ENCODE measurements around the gene NENF. TPM values are rescaled to one million over a fixed set of nuclear protein-coding genes. Genes with fewer than 3 reads are reported as not detected.

Gene NENF
- total RNA-seq, 1 experiment from 2014 or later, result 72.4 TPM

DNA sequence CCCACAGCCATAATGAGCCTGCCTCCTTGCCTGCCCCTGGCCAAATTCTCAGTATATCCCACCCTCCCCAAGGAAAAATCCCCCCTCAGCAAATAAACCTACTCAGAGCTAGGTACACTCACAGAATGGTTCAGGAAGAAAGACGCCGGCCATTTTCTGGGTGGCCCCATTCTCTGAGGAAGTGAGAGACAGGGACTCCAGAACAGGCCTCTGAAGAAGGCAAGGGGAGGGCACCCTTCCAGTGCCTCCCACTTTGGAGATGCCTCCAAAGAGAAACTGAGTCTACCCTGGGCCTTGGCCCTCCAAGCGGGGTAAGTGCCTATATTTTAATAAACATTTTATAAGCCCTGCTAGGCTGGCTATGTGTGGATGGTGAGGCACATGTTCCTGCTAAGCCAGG lies 20.3 kb upstream of the NENF start:
- no TSS peak for BruUV-seq (replicated peaks)

DNA sequence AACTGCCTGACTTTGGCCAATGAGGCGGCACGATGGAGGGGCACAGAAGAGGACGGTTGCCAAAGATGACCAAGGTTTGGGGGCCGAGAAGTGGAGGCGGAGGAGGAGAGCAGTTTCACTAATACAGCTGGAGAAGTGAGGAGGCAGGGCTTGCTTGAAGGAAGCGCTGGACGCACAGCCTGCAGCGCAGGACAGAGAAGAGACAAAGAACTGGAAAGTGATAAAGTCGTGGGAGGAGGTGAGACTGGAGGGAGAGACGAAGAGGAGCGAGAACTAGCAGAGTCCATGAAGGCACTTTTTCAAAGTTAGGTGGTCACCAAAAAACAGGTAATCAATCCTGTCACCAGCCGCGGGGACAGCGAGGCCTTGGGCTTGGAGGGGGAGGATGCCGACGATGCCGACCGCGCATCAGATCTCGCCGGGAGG lies 18.8 kb upstream of the NENF start:
- no TSS peak for BruUV-seq (replicated peaks)
- ChIA-PET POLR2A (no interaction called here), CTCF (no interaction called here)
- Histone ChIP-seq H3K36me3 (ENCODE audit: control insufficient read depth, insufficient read depth, low read length) (no peaks in the 10 kb centered on the region; the same call in 1 of the 2 replicates), H3K27me3 (ENCODE audit: control insufficient read depth, insufficient read depth, low read length) (no peaks in the 10 kb centered on the region), H3K4me1 (ENCODE audit: control insufficient read depth, insufficient read depth, low read length) (peaks cover 12% of the 10 kb centered on the region), H3K4me3 (ENCODE audit: low read depth in 2 of 2, low read length in 2 of 2) (peak overlapping the region; percentile 67), H3K9me3 (ENCODE audit: control insufficient read depth, insufficient read depth, low read depth, low read length) (no peaks in the 10 kb centered on the region), H3K27ac (ENCODE audit: low read length) (no peak overlapping the region)
- intact Hi-C loops (cut with micrococcal nuclease; ENCODE audit: unreplicated experiment) (no loop called here), in situ Hi-C loops (cut with HindIII; ENCODE audit: low pct_unique_long_range_greater_than_20kb, low sequenced_read_pairs) (no loop called here)
- DNase-seq (ENCODE audit: low read depth, low spot score) (no peak), ATAC-seq (peak; percentile 64)
- TF ChIP-seq POLR2AphosphoS5 (IDR thresholded peaks at IDR 0.05; ENCODE audit: low read depth, low read length), result no peak
- TF ChIP-seq TCF7L2 (IDR thresholded peaks at IDR 0.05; ENCODE audit: low read depth, low read length), result peak; percentile 47; the same call in 1 of the 2 replicates

More for the DNA sequence above, 20.3 kb upstream of the NENF start:
- intact Hi-C loops (cut with micrococcal nuclease; ENCODE audit: unreplicated experiment), result no loop called here
- no peak overlapping the region for H3K27ac ChIP-seq (ENCODE audit: low read length)
- peaks cover 12% of the 10 kb centered on the region for H3K4me1 ChIP-seq (ENCODE audit: control insufficient read depth, insufficient read depth, low read length)
- in situ Hi-C loops (cut with HindIII; ENCODE audit: low pct_unique_long_range_greater_than_20kb, low sequenced_read_pairs), result no loop called here
- CTCF ChIA-PET, result no interaction called here
- no peak for ATAC-seq
- no peak for DNase-seq (ENCODE audit: low read depth, low spot score)
- H3K4me3 ChIP-seq (ENCODE audit: low read depth in 2 of 2, low read length in 2 of 2), result no peak overlapping the region
- TF ChIP-seq, protein P1, sequence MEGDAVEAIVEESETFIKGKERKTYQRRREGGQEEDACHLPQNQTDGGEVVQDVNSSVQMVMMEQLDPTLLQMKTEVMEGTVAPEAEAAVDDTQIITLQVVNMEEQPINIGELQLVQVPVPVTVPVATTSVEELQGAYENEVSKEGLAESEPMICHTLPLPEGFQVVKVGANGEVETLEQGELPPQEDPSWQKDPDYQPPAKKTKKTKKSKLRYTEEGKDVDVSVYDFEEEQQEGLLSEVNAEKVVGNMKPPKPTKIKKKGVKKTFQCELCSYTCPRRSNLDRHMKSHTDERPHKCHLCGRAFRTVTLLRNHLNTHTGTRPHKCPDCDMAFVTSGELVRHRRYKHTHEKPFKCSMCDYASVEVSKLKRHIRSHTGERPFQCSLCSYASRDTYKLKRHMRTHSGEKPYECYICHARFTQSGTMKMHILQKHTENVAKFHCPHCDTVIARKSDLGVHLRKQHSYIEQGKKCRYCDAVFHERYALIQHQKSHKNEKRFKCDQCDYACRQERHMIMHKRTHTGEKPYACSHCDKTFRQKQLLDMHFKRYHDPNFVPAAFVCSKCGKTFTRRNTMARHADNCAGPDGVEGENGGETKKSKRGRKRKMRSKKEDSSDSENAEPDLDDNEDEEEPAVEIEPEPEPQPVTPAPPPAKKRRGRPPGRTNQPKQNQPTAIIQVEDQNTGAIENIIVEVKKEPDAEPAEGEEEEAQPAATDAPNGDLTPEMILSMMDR (IDR thresholded peaks at IDR 0.05), result no peak
- POLR2A ChIA-PET, result interaction anchor here (0.6 kb wide), 1 partner anchor 628 kb away, joined by 4 read pairs; no protein-coding TSS in a partner anchor
- H3K36me3 ChIP-seq (ENCODE audit: control insufficient read depth, insufficient read depth, low read length), result no peaks in the 10 kb centered on the region; the same call in 1 of the 2 replicates
- no peaks in the 10 kb centered on the region for H3K27me3 ChIP-seq (ENCODE audit: control insufficient read depth, insufficient read depth, low read length)
- H3K9me3 ChIP-seq (ENCODE audit: control insufficient read depth, insufficient read depth, low read depth, low read length), result no peaks in the 10 kb centered on the region

DNA sequence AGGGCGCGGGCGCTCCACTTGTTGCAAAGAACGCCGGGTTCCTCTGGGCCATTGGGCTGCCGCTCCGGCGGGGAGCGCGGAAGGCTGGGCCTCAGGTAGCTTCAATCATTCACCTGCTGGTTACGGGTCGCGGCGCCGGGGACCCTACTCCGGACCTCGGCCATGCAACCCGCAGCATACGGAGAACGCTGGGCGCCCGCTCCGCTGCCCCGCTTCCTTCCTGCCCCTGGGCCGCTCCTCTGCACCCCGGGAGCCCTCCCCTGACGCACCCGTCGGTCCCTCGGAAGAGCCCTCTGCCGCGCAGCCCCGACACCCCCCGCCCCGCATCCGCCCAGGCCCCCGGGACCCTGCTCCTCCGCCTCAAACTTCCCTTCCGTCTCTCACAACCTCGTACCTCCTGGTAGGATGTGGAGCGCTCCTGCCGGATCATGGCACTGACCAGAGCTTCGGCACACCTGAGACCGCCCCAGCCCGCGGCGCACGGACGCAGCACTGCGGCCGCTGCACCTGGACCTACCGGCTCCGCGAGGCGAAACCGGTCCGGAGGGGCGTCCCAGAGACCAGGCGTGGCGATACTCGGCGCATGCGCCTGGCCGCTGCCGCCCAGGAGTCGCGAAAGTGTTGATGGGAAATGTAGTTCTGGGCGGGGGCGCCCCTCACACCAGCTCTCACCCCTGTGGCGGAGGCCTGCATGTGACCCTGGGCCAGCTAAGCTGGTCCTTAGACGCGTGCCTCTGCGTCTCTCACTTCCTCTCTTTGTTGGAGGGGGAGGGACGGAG lies 18.2 kb upstream of the NENF start, which contains the start of gene PACC1:
PACC1 (minus strand) TSS at position 559 of the 779 bp plus-strand sequence; CDS start at position 430, 129 bp downstream.
- Histone ChIP-seq H3K4me1 (ENCODE audit: control insufficient read depth, insufficient read depth, low read length) (peaks cover 12% of the 10 kb centered on the region), H3K27me3 (ENCODE audit: control insufficient read depth, insufficient read depth, low read length) (no peaks in the 10 kb centered on the region), H3K36me3 (ENCODE audit: control insufficient read depth, insufficient read depth, low read length) (no peaks in the 10 kb centered on the region; the same call in 1 of the 2 replicates), H3K4me3 (ENCODE audit: low read depth in 2 of 2, low read length in 2 of 2) (peak within 1 kb of the TSS; percentile 67), H3K9me3 (ENCODE audit: control insufficient read depth, insufficient read depth, low read depth, low read length) (no peaks in the 10 kb centered on the region), H3K27ac (ENCODE audit: low read length) (peak within 1 kb of the TSS; percentile 82)
- TF ChIP-seq, protein P2, sequence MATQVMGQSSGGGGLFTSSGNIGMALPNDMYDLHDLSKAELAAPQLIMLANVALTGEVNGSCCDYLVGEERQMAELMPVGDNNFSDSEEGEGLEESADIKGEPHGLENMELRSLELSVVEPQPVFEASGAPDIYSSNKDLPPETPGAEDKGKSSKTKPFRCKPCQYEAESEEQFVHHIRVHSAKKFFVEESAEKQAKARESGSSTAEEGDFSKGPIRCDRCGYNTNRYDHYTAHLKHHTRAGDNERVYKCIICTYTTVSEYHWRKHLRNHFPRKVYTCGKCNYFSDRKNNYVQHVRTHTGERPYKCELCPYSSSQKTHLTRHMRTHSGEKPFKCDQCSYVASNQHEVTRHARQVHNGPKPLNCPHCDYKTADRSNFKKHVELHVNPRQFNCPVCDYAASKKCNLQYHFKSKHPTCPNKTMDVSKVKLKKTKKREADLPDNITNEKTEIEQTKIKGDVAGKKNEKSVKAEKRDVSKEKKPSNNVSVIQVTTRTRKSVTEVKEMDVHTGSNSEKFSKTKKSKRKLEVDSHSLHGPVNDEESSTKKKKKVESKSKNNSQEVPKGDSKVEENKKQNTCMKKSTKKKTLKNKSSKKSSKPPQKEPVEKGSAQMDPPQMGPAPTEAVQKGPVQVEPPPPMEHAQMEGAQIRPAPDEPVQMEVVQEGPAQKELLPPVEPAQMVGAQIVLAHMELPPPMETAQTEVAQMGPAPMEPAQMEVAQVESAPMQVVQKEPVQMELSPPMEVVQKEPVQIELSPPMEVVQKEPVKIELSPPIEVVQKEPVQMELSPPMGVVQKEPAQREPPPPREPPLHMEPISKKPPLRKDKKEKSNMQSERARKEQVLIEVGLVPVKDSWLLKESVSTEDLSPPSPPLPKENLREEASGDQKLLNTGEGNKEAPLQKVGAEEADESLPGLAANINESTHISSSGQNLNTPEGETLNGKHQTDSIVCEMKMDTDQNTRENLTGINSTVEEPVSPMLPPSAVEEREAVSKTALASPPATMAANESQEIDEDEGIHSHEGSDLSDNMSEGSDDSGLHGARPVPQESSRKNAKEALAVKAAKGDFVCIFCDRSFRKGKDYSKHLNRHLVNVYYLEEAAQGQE (IDR thresholded peaks at IDR 0.05; ENCODE audit: insufficient read depth in 1 of 2, low read depth in 2 of 2, low read length in 1 of 2), result peak in 1 of 2 experiments; percentile 38; a peak in 1 of 4 replicates
- TF ChIP-seq, protein P1 (IDR thresholded peaks at IDR 0.05), result no peak
- TF ChIP-seq POLR2AphosphoS5 (IDR thresholded peaks at IDR 0.05; ENCODE audit: low read depth, low read length) (peak; percentile 56; the same call in 1 of the 2 replicates), TCF7L2 (IDR thresholded peaks at IDR 0.05; ENCODE audit: low read depth, low read length) (0 out of 2 replicates have a peak, but pooled peaks have one; percentile 11)
- BruUV-seq (replicated peaks), result no TSS peak
- peak; percentile 98 for ATAC-seq
- peak; percentile 25 for DNase-seq (ENCODE audit: low read depth, low spot score)
- ChIA-PET POLR2A (no interaction called here), CTCF (no interaction called here)
- in situ Hi-C loops (cut with HindIII; ENCODE audit: low pct_unique_long_range_greater_than_20kb, low sequenced_read_pairs) (no loop called here), intact Hi-C loops (cut with micrococcal nuclease; ENCODE audit: unreplicated experiment) (no loop called here)
